HL-60 (cell line): ENCODE measurements around the gene WIZ.

Experiments used
- GABPA ChIP-seq: IDR thresholded peaks from 2 replicates; pipeline ENCODE4 v1.6.1; 2012; ENCODE audit warnings: low read depth
- POLR2AphosphoS5 ChIP-seq: IDR thresholded peaks from 2 replicates; pipeline ENCODE4 v1.6.1; 2012; ENCODE audit warnings: low read depth
- TF ChIP-seq, protein P1 (sequence below): IDR thresholded peaks from one replicate; pipeline ENCODE4 v1.5.1; 2011; ENCODE audit warnings: low read length, control low read depth, inconsistent platforms; ENCODE audit not compliant: insufficient read depth
- TF ChIP-seq, protein P2 (sequence below): IDR thresholded peaks from 2 replicates; pipeline ENCODE4 v1.6.1; 2012; ENCODE audit warnings: low read depth; ENCODE audit not compliant: insufficient replicate concordance

DNA sequence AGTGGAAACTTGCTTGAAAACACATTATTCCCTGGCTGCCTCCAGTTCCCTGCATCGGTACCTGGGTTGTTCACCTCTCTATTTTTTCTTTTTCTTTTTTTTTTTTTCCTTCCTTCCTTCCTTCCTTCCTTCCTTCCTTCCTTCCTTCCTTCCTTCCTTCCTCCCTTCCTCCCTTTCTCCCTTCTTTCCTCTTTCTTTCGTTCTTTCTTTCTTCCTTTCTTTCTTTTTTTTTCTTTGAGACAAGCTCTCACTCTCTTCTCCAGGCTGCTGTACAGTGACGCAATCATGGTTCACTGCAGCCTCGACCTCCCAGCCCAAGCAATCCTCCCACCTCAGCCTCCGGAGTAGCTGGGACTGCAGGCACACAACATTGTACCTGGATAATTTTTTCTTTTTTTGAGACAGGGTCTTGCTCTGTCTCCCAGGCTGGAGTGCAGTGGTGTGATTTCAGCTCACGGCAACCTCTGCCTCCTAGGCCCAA is 18.0 kb upstream of the WIZ start:
- TF ChIP-seq, protein P1, sequence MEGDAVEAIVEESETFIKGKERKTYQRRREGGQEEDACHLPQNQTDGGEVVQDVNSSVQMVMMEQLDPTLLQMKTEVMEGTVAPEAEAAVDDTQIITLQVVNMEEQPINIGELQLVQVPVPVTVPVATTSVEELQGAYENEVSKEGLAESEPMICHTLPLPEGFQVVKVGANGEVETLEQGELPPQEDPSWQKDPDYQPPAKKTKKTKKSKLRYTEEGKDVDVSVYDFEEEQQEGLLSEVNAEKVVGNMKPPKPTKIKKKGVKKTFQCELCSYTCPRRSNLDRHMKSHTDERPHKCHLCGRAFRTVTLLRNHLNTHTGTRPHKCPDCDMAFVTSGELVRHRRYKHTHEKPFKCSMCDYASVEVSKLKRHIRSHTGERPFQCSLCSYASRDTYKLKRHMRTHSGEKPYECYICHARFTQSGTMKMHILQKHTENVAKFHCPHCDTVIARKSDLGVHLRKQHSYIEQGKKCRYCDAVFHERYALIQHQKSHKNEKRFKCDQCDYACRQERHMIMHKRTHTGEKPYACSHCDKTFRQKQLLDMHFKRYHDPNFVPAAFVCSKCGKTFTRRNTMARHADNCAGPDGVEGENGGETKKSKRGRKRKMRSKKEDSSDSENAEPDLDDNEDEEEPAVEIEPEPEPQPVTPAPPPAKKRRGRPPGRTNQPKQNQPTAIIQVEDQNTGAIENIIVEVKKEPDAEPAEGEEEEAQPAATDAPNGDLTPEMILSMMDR: no peak
- TF ChIP-seq POLR2AphosphoS5: no peak
- TF ChIP-seq, protein P2, sequence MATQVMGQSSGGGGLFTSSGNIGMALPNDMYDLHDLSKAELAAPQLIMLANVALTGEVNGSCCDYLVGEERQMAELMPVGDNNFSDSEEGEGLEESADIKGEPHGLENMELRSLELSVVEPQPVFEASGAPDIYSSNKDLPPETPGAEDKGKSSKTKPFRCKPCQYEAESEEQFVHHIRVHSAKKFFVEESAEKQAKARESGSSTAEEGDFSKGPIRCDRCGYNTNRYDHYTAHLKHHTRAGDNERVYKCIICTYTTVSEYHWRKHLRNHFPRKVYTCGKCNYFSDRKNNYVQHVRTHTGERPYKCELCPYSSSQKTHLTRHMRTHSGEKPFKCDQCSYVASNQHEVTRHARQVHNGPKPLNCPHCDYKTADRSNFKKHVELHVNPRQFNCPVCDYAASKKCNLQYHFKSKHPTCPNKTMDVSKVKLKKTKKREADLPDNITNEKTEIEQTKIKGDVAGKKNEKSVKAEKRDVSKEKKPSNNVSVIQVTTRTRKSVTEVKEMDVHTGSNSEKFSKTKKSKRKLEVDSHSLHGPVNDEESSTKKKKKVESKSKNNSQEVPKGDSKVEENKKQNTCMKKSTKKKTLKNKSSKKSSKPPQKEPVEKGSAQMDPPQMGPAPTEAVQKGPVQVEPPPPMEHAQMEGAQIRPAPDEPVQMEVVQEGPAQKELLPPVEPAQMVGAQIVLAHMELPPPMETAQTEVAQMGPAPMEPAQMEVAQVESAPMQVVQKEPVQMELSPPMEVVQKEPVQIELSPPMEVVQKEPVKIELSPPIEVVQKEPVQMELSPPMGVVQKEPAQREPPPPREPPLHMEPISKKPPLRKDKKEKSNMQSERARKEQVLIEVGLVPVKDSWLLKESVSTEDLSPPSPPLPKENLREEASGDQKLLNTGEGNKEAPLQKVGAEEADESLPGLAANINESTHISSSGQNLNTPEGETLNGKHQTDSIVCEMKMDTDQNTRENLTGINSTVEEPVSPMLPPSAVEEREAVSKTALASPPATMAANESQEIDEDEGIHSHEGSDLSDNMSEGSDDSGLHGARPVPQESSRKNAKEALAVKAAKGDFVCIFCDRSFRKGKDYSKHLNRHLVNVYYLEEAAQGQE: no peak
- TF ChIP-seq GABPA: no peak
